ENCODE data around the gene SIN3B. TPM values are rescaled to one million over a fixed set of nuclear protein-coding genes. Genes with fewer than 3 reads are reported as not detected.

The SIN3B gene
- total RNA-seq, 1 donor = 19.1 TPM

DNA sequence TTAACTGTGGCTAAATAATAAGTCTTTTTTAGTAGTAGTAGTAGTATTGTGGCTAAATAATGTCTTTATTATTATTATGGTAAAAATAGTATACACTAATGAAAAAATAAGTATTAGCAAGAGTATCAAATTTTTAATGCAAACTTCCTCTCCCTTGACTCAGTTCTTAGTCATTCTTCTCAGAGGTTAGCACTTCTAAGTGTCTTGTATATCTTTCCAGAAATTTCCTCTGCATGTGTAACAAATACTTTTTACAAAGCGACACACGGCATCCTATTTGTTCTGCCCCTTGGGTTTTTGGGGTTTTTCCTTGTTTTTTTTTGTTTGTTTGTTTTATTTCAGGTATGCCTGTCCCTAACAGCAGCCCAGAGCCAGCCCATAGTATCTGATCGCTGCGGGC is 20.9 kb downstream of the SIN3B start:
- H3K4me3 ChIP-seq (ENCODE audit: low read depth, low read length) = no peak overlapping the region
- TF ChIP-seq, protein P1, sequence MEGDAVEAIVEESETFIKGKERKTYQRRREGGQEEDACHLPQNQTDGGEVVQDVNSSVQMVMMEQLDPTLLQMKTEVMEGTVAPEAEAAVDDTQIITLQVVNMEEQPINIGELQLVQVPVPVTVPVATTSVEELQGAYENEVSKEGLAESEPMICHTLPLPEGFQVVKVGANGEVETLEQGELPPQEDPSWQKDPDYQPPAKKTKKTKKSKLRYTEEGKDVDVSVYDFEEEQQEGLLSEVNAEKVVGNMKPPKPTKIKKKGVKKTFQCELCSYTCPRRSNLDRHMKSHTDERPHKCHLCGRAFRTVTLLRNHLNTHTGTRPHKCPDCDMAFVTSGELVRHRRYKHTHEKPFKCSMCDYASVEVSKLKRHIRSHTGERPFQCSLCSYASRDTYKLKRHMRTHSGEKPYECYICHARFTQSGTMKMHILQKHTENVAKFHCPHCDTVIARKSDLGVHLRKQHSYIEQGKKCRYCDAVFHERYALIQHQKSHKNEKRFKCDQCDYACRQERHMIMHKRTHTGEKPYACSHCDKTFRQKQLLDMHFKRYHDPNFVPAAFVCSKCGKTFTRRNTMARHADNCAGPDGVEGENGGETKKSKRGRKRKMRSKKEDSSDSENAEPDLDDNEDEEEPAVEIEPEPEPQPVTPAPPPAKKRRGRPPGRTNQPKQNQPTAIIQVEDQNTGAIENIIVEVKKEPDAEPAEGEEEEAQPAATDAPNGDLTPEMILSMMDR (IDR thresholded peaks at IDR 0.05; ENCODE audit: insufficient read depth, low read length) = no peak
- peak; percentile 4 for DNase-seq (ENCODE audit: low read depth)

DNA sequence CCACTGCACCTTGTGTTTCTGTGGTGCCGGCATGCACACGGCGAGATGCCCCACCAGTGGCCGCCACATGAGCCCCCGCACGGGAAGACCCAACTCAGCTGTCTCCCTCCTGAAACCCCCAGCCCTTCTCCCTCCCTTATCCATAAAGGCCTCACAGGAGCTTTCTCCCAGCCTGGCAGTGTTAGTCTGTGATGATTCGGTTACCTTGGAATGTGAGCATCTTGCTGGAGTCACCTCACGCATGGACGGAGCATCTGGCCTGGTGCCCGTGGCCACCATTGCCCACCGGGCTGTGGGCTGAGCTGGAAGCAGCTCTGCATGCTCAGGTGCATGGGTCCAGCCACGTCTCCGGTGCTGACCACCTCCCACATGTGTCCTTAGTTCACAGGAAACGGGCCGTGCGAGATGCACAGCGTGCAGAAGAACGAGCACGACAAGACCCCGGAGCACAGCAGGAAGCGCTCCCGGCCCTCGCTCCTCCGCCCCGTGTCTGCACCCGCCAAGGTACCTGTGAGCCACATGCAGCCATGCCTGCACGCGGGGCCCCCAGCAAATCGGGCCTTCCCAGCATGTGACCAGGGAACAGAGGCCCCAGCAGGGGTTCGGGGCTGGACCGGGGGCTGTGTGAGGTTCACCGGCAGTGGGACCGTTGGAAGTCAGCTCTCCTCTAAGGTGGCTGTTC is 22.0 kb downstream of the SIN3B start:
- no peak for DNase-seq (ENCODE audit: low read depth)
- TF ChIP-seq, protein P1 (IDR thresholded peaks at IDR 0.05; ENCODE audit: insufficient read depth, low read length) = no peak
- no peak overlapping the region for H3K4me3 ChIP-seq (ENCODE audit: low read depth, low read length)

DNA sequence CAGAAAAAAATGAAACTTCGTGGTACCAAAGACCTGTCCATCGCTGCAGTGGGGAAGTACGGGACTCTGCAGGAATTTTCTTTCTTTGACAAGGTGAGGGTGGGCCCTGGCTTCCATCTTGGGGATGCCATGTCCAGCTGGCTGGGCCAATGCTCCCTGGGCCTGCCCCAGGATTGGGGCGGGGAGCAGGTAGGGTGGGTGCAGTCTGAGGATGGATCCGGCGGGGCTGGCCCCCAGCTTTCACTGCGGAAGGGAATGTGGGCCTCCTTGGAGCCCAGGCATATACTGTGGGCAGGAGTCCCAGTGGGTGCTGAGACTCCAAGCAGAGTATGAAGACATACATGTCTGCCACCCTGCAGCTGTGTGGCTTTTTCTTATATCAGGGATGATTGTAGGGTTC is 23.9 kb downstream of the SIN3B start:
- H3K4me3 ChIP-seq (ENCODE audit: low read depth, low read length) = no peak overlapping the region
- TF ChIP-seq, protein P1 (IDR thresholded peaks at IDR 0.05; ENCODE audit: insufficient read depth, low read length) = no peak
- DNase-seq (ENCODE audit: low read depth) = no peak

DNA sequence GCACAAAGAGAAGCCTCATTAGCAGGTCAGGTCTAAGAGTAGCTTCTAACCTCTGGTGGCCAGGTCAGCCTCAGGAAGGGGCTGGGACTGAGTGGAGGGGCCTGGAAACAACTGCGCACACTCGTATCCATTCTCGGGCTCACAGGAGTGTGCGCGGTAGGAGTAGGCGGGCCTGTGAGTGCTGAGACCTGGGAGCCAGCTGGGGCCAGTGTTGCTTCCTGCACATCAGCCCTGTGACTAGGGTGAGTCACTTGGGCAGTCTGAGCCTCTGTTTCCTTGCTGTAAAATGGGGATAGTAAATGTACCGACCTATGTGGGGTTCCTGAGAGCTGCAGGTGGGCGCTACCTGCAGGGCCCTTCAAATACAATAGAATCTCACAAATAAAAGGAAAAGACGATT is 26.9 kb downstream of the SIN3B start:
- DNase-seq (ENCODE audit: low read depth) = no peak
- H3K4me3 ChIP-seq (ENCODE audit: low read depth, low read length) = no peak overlapping the region
- TF ChIP-seq, protein P1 (IDR thresholded peaks at IDR 0.05; ENCODE audit: insufficient read depth, low read length) = no peak

DNA sequence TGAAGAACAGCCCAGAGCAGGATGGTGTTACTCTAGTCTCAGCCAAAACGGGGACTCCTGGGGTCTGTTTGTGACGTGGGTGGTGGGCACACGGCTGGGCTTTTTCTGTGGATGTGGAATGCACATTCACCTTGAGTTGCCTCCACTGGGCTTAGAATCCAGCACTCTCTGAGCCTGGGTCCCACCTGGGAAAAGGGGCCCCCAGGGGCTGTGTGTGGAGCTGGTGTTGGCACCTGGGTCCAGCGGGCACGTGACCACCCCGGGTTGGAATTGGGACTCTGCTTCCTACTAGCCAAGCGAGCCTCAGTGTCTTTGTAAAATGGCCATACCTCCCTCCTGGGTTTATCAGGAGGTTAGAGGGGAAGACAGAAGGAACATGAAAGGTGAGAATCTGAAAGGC is 30.4 kb downstream of the SIN3B start:
- TF ChIP-seq, protein P1 (IDR thresholded peaks at IDR 0.05; ENCODE audit: insufficient read depth, low read length) = no peak
- no peak overlapping the region for H3K4me3 ChIP-seq (ENCODE audit: low read depth, low read length)
- DNase-seq (ENCODE audit: low read depth) = no peak

DNA sequence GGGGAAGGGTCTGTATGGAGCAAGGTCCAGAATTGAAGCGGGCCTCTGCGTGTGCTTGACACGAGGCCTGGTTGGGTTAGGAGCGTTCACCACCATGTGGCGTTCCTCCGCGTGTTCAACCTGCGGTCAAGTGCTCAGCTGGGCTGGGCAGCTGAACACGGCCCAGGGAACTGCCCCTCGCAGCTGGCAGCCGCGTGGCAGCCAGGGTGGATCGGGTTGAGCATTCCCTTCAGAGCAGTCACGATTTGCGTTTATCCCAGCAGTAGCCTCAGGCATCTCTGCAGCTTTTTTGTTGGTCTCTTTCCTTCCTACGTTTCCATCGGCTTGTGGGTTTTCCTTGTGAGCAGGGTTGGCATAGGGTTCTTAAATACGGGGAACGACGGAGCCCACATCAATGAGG is 30.9 kb downstream of the SIN3B start:
- TF ChIP-seq, protein P1 (IDR thresholded peaks at IDR 0.05; ENCODE audit: insufficient read depth, low read length) = no peak
- DNase-seq (ENCODE audit: low read depth) = no peak
- H3K4me3 ChIP-seq (ENCODE audit: low read depth, low read length) = no peak overlapping the region

DNA sequence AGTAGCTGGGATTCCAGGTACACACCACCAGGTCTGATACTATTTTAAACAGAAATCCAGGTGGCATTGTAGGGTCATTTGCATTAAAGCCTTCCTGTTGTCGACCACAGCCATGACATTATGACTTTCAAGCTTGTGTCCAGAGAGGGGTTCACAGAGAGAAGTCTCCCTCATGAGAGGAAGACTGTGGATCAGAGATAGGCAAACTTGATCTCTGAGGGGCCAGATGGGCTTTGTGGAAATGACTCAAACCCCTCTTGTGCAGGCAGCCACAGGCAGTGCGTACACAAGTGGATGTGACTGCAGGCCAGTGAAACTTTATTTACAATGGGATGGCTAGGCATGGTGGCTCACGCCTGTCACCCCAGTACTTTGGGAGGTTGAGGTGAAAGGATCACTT is 31.8 kb downstream of the SIN3B start:
- no peak for DNase-seq (ENCODE audit: low read depth)
- TF ChIP-seq, protein P1 (IDR thresholded peaks at IDR 0.05; ENCODE audit: insufficient read depth, low read length) = no peak
- no peak overlapping the region for H3K4me3 ChIP-seq (ENCODE audit: low read depth, low read length)
